GM04503 (cell line): ENCODE measurements around the gene OGFR.

Experiments used
- DNase-seq: peaks from one replicate; pipeline ENCODE4 v3.0.0-alpha.2; 2012; ENCODE audit warnings: low read depth

The OGFR gene

GRCh38 chr20:62799873-62800272 is 4.8 kb upstream of the OGFR start:
- no peak for DNase-seq

DNA sequence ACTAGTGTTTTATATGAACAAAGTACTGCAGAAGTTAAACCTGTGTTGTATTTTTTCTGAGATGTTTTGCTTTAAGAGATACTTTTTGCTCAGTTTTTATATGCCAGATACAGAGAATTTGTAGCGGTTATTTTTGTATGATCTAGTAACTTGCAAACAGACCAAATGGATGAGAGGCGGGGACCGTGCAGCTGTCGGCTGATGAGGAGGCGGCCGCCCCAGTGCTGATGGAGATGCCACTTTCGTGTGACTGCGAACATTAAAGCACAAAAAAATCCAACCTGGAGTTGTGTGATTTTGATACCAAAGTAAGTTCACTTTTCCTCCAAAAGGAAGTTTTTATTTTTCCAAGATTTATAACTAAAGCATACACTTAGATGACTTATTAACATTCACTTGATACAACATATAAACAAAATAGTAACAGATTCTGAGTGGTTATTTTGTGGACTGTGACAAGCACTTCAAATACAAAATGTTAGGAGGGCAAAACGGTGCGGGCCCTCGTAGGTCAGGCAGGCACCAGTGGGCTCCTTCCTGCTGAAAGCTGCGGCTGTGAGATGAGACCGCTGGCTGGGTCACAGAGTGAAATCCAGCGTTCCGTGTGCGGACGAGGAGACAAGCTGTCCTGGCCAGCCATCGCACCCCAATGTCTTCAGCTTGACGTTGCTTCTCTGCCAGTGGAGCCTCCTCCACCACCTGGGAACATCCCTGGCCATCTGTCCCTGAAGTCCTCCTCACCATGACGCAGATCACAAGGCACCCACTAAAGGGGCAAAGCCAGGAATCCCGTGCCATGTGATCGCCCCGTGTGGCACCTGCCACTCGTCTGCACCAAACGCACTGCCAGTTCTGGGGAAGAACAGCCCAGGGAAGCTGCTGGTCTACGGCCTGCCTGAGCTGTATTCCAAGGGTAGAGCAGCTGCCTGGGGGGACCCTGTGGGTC is 4.0 kb upstream of the OGFR start:
- no peak for DNase-seq

- DNase-seq: no peak
Measured at GRCh38 chr20:62801284-62802010, 3.2 kb upstream of the OGFR start.

DNA sequence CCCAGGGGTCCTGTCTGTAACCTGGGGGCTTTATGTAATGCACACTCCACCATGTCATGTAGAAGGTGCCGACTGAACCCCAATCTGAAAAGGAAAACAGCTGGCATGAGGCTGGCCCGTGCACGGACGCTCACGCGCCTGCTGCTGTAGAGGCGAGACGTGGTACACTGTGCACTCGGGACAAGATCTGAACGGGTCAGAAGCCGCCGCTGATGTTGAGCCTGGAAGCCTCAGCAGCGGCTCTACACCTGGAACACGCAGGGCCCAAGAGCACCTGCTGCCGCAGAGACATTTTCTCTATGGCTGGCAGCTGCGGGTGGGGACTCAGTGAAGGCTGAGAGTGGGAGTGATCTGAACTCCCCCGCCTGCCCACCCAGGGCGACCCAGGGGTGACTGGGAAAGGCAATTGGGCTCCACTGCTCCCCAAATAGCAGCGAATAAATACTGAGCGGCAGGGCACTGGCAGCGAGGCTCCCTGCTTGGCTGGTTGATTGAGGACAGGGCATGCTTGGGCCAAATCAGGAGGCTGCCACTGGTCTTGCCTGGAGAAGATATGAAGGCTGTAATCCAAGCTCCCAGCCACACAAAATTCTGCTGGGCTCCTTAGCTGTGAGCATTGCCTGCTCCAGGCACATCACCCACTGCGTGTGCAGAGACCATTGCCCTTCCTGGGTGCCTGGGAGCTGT is 2.5 kb upstream of the OGFR start:
- DNase-seq: no peak

DNA sequence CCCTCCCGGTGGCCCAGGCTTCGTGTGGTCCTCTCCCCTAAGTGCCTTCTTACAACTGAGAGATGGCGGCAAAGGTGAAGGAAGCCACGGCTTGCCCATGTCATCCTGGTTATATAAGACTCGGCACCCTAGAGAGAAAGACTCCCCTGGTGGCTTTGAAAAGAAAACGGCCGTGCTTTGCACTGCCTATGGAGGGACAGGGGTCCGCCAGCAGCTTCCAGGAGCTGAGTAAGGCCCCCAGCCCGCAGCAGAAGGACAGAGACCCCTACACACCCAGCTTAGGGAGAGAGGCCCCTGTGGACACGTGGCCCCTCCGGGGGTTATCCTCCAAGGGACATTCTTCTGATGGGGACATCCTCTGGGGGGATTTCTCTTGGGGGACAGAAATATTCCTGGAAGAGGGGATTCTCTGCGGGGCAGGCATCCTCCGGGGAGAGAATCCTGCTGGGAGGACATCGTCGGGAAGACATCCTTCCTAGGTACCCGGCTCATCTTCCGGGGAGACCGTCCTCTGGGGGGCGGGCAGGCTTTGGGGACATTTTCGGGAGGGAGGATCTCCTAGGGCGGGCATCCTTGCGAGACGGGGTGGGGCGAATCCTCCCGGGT is 511 bp upstream of the OGFR start:
- DNase-seq: no peak

GRCh38 chr20:62805155-62805710 is 598 bp downstream of the OGFR start:
- no peak for DNase-seq

DNA sequence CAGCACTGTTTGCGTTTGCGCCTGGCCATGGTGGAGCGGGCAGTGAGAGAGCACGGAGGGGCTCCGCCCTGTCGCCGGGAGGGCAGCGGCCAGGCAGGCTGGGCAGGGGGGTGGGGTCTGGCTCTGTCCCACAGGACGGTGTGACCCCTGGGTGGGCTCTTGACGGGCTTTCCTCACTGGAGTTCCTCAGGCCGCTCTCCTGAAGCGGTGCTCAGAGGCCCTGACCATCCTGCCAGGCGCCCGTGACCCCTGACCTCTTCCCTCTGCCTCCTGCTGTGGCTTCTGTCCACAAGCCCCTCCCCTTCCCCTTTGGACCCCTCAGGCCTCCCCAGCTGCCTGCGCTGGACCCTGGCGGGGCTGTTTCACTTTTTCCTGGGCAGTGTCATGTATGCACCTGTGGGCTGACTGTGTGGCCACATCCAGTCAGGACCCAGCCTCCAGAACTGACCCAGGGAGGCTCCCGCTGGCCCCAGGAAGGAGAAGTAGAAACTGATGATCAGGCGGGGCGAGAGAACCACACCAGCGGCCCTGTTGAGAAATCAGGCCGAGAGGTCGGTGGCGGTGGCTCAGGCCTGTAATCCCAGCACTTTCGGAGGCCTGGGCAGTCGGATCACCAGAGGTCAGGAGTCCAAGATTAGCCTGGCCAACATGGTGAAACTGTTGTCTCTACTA is 1.2 kb downstream of the OGFR start:
- no peak for DNase-seq

- no peak for DNase-seq
Measured at GRCh38 chr20:62806383-62807050, 1.9 kb downstream of the OGFR start.

- DNase-seq: no peak
Measured at GRCh38 chr20:62807444-62808210, 3.0 kb downstream of the OGFR start.

DNA sequence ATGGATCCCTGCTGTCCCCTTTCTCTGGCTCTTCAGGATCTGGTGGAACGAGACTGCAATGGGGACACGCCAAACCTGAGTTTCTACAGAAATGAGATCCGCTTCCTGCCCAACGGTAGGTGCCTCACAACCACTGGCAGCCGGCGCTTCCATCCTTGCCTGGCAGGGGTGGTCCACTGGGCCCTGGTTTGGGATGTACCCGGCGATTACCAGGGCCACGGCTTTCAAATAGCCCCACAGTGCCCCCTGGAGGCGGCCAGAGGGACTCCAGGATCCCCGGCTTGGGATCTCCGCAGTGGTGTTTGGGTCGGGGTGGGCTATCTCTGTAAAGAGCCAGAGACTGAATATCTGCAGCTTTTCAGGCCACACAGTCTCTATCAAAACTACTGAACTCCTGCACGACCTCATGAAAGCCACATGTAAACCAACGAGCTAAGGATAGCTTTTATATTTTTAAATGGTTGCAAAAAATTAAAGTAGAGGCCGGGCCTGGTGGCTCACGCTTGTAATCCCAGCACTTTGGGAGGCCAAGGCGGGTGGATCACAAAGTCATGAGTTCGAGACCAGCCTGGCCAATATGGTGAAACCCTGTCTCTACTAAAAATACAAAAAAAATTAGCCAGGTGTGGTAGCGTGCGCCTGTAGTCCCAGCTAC is 3.7 kb downstream of the OGFR start:
- DNase-seq: no peak

- DNase-seq: no peak
Measured at GRCh38 chr20:62809530-62810428, 5.1 kb downstream of the OGFR start.

DNA sequence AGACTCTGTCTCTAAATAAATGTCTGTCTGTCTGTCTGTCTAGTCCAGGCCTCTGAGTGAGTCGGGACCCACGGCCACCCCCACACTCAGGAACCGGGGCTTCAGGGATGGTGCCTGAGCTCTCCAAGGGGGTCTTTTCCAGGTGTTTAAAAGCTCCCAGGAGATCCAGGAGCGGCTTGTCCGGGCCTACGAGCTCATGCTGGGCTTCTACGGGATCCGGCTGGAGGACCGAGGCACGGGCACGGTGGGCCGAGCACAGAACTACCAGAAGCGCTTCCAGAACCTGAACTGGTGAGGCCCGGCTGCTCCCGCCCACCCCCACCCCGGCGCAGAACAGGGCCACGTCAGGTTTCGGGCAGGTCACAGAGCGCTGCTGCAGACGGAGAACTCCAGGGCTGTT is 6.7 kb downstream of the OGFR start:
- no peak for DNase-seq

- DNase-seq: no peak
Measured at GRCh38 chr20:62811720-62812119, 7.1 kb downstream of the OGFR start.

GRCh38 chr20:62812181-62812906 is 7.7 kb downstream of the OGFR start:
- no peak for DNase-seq

- DNase-seq: no peak
Measured at GRCh38 chr20:62812907-62813200, 8.2 kb downstream of the OGFR start.

DNA sequence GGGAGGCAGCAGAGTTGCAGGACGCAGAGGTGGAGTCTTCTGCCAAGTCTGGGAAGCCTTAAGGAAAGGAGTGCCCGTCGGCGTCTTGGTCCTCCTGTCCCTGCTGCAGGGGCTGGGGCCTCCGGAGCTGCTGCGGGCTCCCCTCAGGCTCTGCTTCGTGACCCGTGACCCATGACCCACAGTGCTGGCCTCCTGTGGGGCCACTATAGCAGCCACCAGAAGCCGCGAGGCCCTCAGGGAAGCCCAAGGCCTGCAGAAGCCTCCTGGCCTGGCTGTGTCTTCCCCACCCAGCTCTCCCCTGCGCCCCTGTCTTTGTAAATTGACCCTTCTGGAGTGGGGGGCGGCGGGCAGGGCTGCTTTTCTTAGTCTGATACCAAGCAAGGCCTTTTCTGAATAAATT is 9.0 kb downstream of the OGFR start:
- DNase-seq: no peak

DNA sequence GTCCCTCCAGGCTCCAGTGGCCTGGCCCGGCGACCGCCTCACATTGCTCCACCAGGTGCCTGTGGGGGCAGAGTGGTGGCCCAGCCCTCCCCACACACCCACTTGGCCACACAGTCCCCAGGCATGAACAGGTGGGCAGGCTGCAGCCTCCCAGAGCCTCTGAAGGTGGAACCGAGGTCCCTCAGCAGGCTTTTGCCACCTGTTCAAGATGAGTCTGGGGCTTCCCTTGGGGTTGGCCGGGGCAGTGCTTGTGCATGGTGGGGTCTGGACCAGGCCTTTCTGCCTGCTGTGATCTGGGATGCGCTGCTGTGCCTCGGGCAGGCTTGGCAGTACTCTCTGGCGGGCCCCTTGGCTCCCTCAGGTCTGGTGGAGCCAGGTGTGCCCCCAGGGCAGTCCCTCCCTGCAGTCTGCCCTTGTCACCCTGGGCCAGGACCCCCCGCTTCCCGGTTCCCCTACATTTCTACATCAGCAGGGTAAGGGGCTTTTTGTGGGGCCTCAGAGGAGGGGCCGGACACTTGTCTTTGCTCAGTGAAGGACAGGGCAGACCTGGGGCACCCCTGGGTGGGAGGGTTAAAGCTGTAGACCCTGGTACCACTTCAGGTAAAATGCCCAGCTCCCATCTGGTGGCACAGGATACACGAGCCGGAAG is 9.5 kb downstream of the OGFR start:
- no peak for DNase-seq

- no peak for DNase-seq
Measured at GRCh38 chr20:62814709-62815065, 10.1 kb downstream of the OGFR start.
